GM15510 (cell line): ENCODE measurements around the gene BACE2.

Experiments
- POLR2A ChIP-seq: IDR thresholded peaks from 3 replicates; pipeline ENCODE4 v1.6.1; 2011; ENCODE audit warnings: borderline replicate concordance; ENCODE audit not compliant: insufficient read length; ENCODE audit errors: extremely low read depth

BACE2 gene

GRCh38 chr21:41141031-41141457, 26.9 kb upstream of the BACE2 start:
- TF ChIP-seq POLR2A, result no peak

- TF ChIP-seq POLR2A, result no peak
Observed at GRCh38 chr21:41142051-41142795, 25.7 kb upstream of the BACE2 start.

- TF ChIP-seq POLR2A, result no peak
Observed at GRCh38 chr21:41143596-41144325, 24.2 kb upstream of the BACE2 start.

GRCh38 chr21:41147096-41147978, 20.6 kb upstream of the BACE2 start:
- TF ChIP-seq POLR2A, result no peak

GRCh38 chr21:41147979-41148355, 20.0 kb upstream of the BACE2 start:
- no peak for TF ChIP-seq POLR2A

- no peak for TF ChIP-seq POLR2A
Observed at GRCh38 chr21:41148798-41149197, 19.2 kb upstream of the BACE2 start.

GRCh38 chr21:41149199-41149598, 18.8 kb upstream of the BACE2 start:
- TF ChIP-seq POLR2A, result no peak

- no peak for TF ChIP-seq POLR2A
Observed at GRCh38 chr21:41152147-41152546, 15.8 kb upstream of the BACE2 start.

GRCh38 chr21:41153443-41153842, 14.5 kb upstream of the BACE2 start:
- TF ChIP-seq POLR2A, result no peak

GRCh38 chr21:41156142-41156541, 11.8 kb upstream of the BACE2 start:
- no peak for TF ChIP-seq POLR2A

GRCh38 chr21:41158026-41158425, 9.9 kb upstream of the BACE2 start:
- TF ChIP-seq POLR2A, result no peak

- no peak for TF ChIP-seq POLR2A
Observed at GRCh38 chr21:41160036-41160435, 7.9 kb upstream of the BACE2 start.

- no peak for TF ChIP-seq POLR2A
Observed at GRCh38 chr21:41161428-41161827, 6.5 kb upstream of the BACE2 start.

- TF ChIP-seq POLR2A, result no peak
Observed at GRCh38 chr21:41162096-41162495, 5.9 kb upstream of the BACE2 start.

- TF ChIP-seq POLR2A, result no peak
Observed at GRCh38 chr21:41163091-41163490, 4.9 kb upstream of the BACE2 start.
